Measurements from ENCODE around the gene HPCAL1. TPM values are rescaled to one million over a fixed set of nuclear protein-coding genes. Genes with fewer than 3 reads are reported as not detected.

Gene HPCAL1
- total RNA-seq, 1 experiment from 2014 or later, result 312 TPM

DNA sequence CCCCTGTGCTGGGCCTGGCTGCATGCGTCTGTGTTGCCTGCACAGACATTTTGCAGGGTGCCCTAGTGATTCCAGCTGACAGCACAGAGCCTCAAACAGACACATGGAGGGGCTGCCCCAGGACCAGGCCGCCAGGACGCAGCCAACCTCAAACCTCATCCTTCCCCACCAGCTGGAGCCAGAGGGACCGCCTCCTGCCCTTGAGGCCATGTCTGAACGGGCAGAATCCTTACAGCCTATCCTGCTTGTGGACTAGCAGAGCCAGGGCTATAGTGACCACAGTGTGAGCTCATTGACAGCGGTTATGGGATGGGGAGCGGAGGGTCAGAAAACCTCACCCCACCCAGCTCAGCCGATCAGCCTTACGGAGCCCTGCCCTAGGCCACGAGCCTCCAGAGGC lies 123.0 kb downstream of the HPCAL1 start:
- BruUV-seq (replicated peaks), result no TSS peak

DNA sequence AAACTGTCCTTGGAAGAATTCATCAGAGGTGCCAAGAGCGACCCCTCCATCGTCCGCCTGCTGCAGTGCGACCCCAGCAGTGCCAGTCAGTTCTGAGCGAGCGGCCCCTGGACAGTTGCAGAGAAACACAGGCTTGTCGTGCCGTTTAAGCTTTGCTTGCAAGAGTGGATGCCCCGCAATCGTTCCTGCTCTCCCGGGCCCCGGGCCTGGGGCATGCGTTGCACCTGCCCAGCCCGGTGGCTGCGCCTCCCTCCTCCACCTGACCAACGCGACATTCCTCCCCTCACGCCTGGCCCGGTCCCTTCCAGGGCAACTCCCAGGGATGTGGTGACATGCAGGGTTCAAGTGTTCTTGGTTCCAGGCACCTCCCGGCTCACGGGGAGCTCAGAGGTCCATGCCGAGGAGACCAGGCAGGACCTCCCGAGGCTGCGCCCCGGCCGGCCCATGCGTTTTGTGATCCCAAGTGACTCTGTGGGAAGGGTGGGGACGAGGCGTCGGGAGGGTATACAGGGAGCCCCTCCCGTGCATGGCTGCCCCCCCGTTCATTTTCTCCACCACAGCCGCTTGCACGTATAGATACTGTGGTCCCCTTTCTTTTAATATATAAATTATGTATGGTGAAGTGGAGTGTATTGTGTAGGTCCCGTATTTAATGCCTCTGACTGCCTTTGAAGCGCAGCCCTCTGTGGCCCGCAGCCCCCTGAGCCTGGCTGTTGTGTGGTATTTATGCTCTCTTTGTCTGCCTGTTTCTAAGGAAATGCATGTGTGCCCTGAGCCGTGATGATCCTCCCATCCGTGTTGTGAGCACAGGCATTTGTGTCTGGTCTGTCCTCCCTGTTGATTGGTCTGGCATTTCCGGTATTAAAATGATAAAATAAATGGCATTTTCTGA lies 124.3 kb downstream of the HPCAL1 start:
- no peak for TF ChIP-seq EZH2phosphoT487 (IDR thresholded peaks at IDR 0.05; ENCODE audit: borderline replicate concordance, low read length)
- no peak for TF ChIP-seq EZH2 (IDR thresholded peaks at IDR 0.05; ENCODE audit: low read length, unreplicated experiment)
- TF ChIP-seq, protein P1, sequence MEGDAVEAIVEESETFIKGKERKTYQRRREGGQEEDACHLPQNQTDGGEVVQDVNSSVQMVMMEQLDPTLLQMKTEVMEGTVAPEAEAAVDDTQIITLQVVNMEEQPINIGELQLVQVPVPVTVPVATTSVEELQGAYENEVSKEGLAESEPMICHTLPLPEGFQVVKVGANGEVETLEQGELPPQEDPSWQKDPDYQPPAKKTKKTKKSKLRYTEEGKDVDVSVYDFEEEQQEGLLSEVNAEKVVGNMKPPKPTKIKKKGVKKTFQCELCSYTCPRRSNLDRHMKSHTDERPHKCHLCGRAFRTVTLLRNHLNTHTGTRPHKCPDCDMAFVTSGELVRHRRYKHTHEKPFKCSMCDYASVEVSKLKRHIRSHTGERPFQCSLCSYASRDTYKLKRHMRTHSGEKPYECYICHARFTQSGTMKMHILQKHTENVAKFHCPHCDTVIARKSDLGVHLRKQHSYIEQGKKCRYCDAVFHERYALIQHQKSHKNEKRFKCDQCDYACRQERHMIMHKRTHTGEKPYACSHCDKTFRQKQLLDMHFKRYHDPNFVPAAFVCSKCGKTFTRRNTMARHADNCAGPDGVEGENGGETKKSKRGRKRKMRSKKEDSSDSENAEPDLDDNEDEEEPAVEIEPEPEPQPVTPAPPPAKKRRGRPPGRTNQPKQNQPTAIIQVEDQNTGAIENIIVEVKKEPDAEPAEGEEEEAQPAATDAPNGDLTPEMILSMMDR (conservative IDR thresholded peaks at IDR 0.05; ENCODE audit: low read depth, low read length), result no peak
- no peak for ATAC-seq
- no peaks in the 10 kb centered on the region for H3K9me2 ChIP-seq (replicated peaks; ENCODE audit: low read length)
- POLR2A ChIA-PET (ENCODE audit: unreplicated experiment), result no interaction called here
- no peak overlapping the region for H3K4me3 ChIP-seq (ENCODE audit: low read length)
- intact Hi-C loops (cut with micrococcal nuclease), result no loop called here
- H3K27me3 ChIP-seq (ENCODE audit: low read length), result no peaks in the 10 kb centered on the region
- H4K20me1 ChIP-seq (ENCODE audit: low read length), result no peaks in the 10 kb centered on the region
- H2AFZ ChIP-seq (ENCODE audit: low read length), result no peak overlapping the region
- no peaks in the 10 kb centered on the region for H3K4me1 ChIP-seq (ENCODE audit: insufficient read depth, low read length)
- no peak for DNase-seq
- no peak overlapping the region for H3K9ac ChIP-seq (ENCODE audit: low read length)
- BruUV-seq (replicated peaks), result TSS peak; percentile 83
- H3F3A ChIP-seq (ENCODE audit: low read length, unreplicated experiment), result no peaks in the 10 kb centered on the region
- no peak overlapping the region for H3K4me2 ChIP-seq (ENCODE audit: low read length)
- H3K79me2 ChIP-seq (ENCODE audit: low read length), result no peaks in the 10 kb centered on the region
- H3K36me3 ChIP-seq (ENCODE audit: low read depth, low read length), result peaks cover 32% of the 10 kb centered on the region
- H3K9me3 ChIP-seq (ENCODE audit: low read length), result no peaks in the 10 kb centered on the region
- CTCF ChIA-PET, result no interaction called here
- no peak overlapping the region for H3K27ac ChIP-seq (ENCODE audit: low read length)

More for the DNA sequence above, 123.0 kb downstream of the HPCAL1 start:
- Histone ChIP-seq H3K4me3 (ENCODE audit: low read length) (no peak overlapping the region), H3K36me3 (ENCODE audit: low read depth, low read length) (peaks cover 40% of the 10 kb centered on the region), H3K4me2 (ENCODE audit: low read length) (no peak overlapping the region), H3K79me2 (ENCODE audit: low read length) (no peaks in the 10 kb centered on the region), H3K9ac (ENCODE audit: low read length) (no peak overlapping the region), H3K9me3 (ENCODE audit: low read length) (no peaks in the 10 kb centered on the region), H3K27ac (ENCODE audit: low read length) (no peak overlapping the region), H3K27me3 (ENCODE audit: low read length) (no peaks in the 10 kb centered on the region), H3F3A (ENCODE audit: low read length, unreplicated experiment) (no peaks in the 10 kb centered on the region), H3K9me2 (replicated peaks; ENCODE audit: low read length) (no peaks in the 10 kb centered on the region), H4K20me1 (ENCODE audit: low read length) (no peaks in the 10 kb centered on the region), H2AFZ (ENCODE audit: low read length) (no peak overlapping the region), H3K4me1 (ENCODE audit: insufficient read depth, low read length) (no peaks in the 10 kb centered on the region)
- intact Hi-C loops (cut with micrococcal nuclease), result no loop called here
- ChIA-PET POLR2A (ENCODE audit: unreplicated experiment) (no interaction called here), CTCF (no interaction called here)
- no peak for ATAC-seq
- TF ChIP-seq, protein P1 (conservative IDR thresholded peaks at IDR 0.05; ENCODE audit: low read depth, low read length), result no peak
- TF ChIP-seq EZH2 (IDR thresholded peaks at IDR 0.05; ENCODE audit: low read length, unreplicated experiment) (no peak), EZH2phosphoT487 (IDR thresholded peaks at IDR 0.05; ENCODE audit: borderline replicate concordance, low read length) (no peak)
- DNase-seq, result no peak

- Histone ChIP-seq H3K9me2 (replicated peaks; ENCODE audit: low read length) (no peaks in the 10 kb centered on the region), H3K27ac (ENCODE audit: low read length) (no peak overlapping the region), H2AFZ (ENCODE audit: low read length) (no peak overlapping the region), H3K4me2 (ENCODE audit: low read length) (no peak overlapping the region), H3K4me1 (ENCODE audit: insufficient read depth, low read length) (no peaks in the 10 kb centered on the region), H3K79me2 (ENCODE audit: low read length) (no peaks in the 10 kb centered on the region), H4K20me1 (ENCODE audit: low read length) (no peaks in the 10 kb centered on the region), H3F3A (ENCODE audit: low read length, unreplicated experiment) (no peaks in the 10 kb centered on the region), H3K36me3 (ENCODE audit: low read depth, low read length) (peaks cover 27% of the 10 kb centered on the region), H3K9ac (ENCODE audit: low read length) (no peak overlapping the region), H3K4me3 (ENCODE audit: low read length) (no peak overlapping the region), H3K9me3 (ENCODE audit: low read length) (no peaks in the 10 kb centered on the region), H3K27me3 (ENCODE audit: low read length) (no peaks in the 10 kb centered on the region)
- TF ChIP-seq EZH2phosphoT487 (IDR thresholded peaks at IDR 0.05; ENCODE audit: borderline replicate concordance, low read length) (no peak), EZH2 (IDR thresholded peaks at IDR 0.05; ENCODE audit: low read length, unreplicated experiment) (no peak)
- TF ChIP-seq, protein P1 (conservative IDR thresholded peaks at IDR 0.05; ENCODE audit: low read depth, low read length), result no peak
- no peak for ATAC-seq
- BruUV-seq (replicated peaks), result no TSS peak
- ChIA-PET POLR2A (ENCODE audit: unreplicated experiment) (no interaction called here), CTCF (no interaction called here)
- no peak for DNase-seq
- intact Hi-C loops (cut with micrococcal nuclease), result no loop called here
Measured at GRCh38 chr2:10427618-10427949, 124.9 kb downstream of the HPCAL1 start.
